ENCODE results near the gene ITPRIPL1.

ITPRIPL1 gene

GRCh38 chr2:96336873-96337272 is 11.8 kb downstream of the ITPRIPL1 start:
- TF ChIP-seq CTCF (IDR thresholded peaks at IDR 0.05), result no peak

- TF ChIP-seq CTCF (IDR thresholded peaks at IDR 0.05), result no peak
Measured at GRCh38 chr2:96340493-96341414, 15.6 kb downstream of the ITPRIPL1 start.

- TF ChIP-seq CTCF (IDR thresholded peaks at IDR 0.05), result no peak
Measured at GRCh38 chr2:96341641-96342040, 16.5 kb downstream of the ITPRIPL1 start.

- no peak for TF ChIP-seq CTCF (IDR thresholded peaks at IDR 0.05)
Measured at GRCh38 chr2:96342085-96342484, 17.0 kb downstream of the ITPRIPL1 start.

GRCh38 chr2:96344011-96344410 is 18.9 kb downstream of the ITPRIPL1 start:
- no peak for TF ChIP-seq CTCF (IDR thresholded peaks at IDR 0.05)

- TF ChIP-seq CTCF (IDR thresholded peaks at IDR 0.05), result no peak
Measured at GRCh38 chr2:96345438-96345837, 20.3 kb downstream of the ITPRIPL1 start.

- no peak for TF ChIP-seq CTCF (IDR thresholded peaks at IDR 0.05)
Measured at GRCh38 chr2:96345868-96346462, 20.8 kb downstream of the ITPRIPL1 start.
